Activated T-cell treated with anti-CD3 and anti-CD28 coated beads for 1 hour (primary cell): ENCODE measurements around the gene HPCAL1.

ENCODE experiments used
- DNase-seq: peaks from one replicate; pipeline ENCODE4 v3.0.0-alpha.2; 2020; ENCODE audit warnings: low read depth

Gene HPCAL1

GRCh38 chr2:10390369-10390801 lies 87.7 kb downstream of the HPCAL1 start:
- no peak for DNase-seq

GRCh38 chr2:10392100-10392499 lies 89.4 kb downstream of the HPCAL1 start:
- DNase-seq, result no peak

- DNase-seq, result no peak
These were observed 89.8 kb downstream of the HPCAL1 start for GRCh38 chr2:10392548-10392947.

- no peak for DNase-seq
These were observed 90.4 kb downstream of the HPCAL1 start for GRCh38 chr2:10392951-10393639.

GRCh38 chr2:10393640-10393982 lies 90.9 kb downstream of the HPCAL1 start:
- DNase-seq, result no peak

GRCh38 chr2:10395893-10396292 lies 93.2 kb downstream of the HPCAL1 start:
- DNase-seq, result no peak

GRCh38 chr2:10396464-10396863 lies 93.8 kb downstream of the HPCAL1 start:
- no peak for DNase-seq

GRCh38 chr2:10397297-10397875 lies 94.7 kb downstream of the HPCAL1 start:
- DNase-seq, result no peak

GRCh38 chr2:10397878-10398277 lies 95.2 kb downstream of the HPCAL1 start:
- no peak for DNase-seq

GRCh38 chr2:10398496-10398895 lies 95.8 kb downstream of the HPCAL1 start:
- DNase-seq, result no peak

- DNase-seq, result no peak
These were observed 96.7 kb downstream of the HPCAL1 start for GRCh38 chr2:10399358-10399757.

- DNase-seq, result no peak
These were observed 97.3 kb downstream of the HPCAL1 start for GRCh38 chr2:10400002-10400401.

GRCh38 chr2:10400568-10400977 lies 97.9 kb downstream of the HPCAL1 start:
- no peak for DNase-seq

- DNase-seq, result no peak
These were observed 98.6 kb downstream of the HPCAL1 start for GRCh38 chr2:10400978-10401951.

- no peak for DNase-seq
These were observed 99.4 kb downstream of the HPCAL1 start for GRCh38 chr2:10402062-10402585.

- no peak for DNase-seq
These were observed 100.0 kb downstream of the HPCAL1 start for GRCh38 chr2:10402653-10403215.

GRCh38 chr2:10404324-10405143 lies 101.8 kb downstream of the HPCAL1 start:
- no peak for DNase-seq

GRCh38 chr2:10405448-10405847 lies 102.7 kb downstream of the HPCAL1 start:
- DNase-seq, result no peak

- no peak for DNase-seq
These were observed 103.3 kb downstream of the HPCAL1 start for GRCh38 chr2:10406016-10406415.

- DNase-seq, result no peak
These were observed 103.9 kb downstream of the HPCAL1 start for GRCh38 chr2:10406491-10407188.

- DNase-seq, result no peak
These were observed 104.7 kb downstream of the HPCAL1 start for GRCh38 chr2:10407432-10407831.
